ENCODE data around the gene AXL.
"Not testable (repeated sequence)": the region's sequence is repeated elsewhere in the genome, so short reads cannot be mapped to it uniquely, and the experiment has no call there.

The AXL gene

DNA sequence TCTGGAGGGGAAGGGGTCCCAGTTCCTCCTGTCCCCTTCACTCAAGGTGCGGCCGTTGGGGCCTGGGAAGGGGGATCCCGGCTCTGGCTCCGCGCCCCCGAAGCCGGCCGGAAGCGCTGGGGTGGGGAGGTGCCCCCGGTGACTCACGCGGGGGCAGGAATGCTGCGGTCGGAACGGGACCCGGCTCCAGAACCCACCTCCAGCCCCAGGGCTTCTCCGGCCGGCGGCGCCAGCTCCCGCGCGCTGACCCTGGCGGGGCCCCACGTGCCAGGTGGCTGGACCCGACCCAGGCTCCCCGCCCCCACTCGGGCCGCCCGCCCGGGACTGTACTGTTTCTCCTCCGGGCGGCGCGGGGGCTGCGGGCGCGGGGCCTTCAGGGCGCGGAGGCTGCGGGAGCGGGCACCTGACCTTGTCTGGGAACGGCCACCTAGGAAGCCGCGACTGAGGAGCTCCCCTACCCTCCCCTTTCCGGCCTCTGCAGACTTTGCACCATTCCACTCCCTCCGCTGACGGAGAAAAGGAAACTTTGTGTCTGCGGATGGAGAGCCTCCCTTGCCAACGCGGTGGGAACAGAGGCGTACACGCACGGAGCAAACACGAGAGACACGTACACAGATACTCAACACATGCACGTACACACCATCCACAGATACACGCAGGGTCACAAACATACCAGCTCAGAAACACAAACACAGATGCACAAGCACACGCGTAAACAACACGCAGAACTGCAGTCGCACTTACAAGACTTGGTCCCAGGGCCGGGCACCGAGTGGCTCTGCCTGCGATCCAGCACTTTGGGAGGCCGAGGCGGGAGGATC is 7.2 kb downstream of the AXL start:
- peak overlapping the region; percentile 87 for H3K27ac ChIP-seq (ENCODE audit: low read depth, low read length)
- no peaks in the 10 kb centered on the region for H3K27me3 ChIP-seq (ENCODE audit: insufficient read depth, low read length)
- H3K4me1 ChIP-seq (ENCODE audit: insufficient read depth, low read length), result peaks cover 29% of the 10 kb centered on the region
- H3K9me3 ChIP-seq (ENCODE audit: insufficient read depth, low read depth, low read length), result no peaks in the 10 kb centered on the region
- H3K36me3 ChIP-seq (ENCODE audit: insufficient read depth, low read length), result peaks cover 11% of the 10 kb centered on the region; the same call in 1 of the 2 replicates
- H3K4me3 ChIP-seq (ENCODE audit: low read length), result peak overlapping the region; percentile 40
- H3K9ac ChIP-seq (ENCODE audit: low read depth, low read length), result peak overlapping the region; percentile 76
- WGBS, result 14% methylated on average over 67 of the region's 67 CpGs

DNA sequence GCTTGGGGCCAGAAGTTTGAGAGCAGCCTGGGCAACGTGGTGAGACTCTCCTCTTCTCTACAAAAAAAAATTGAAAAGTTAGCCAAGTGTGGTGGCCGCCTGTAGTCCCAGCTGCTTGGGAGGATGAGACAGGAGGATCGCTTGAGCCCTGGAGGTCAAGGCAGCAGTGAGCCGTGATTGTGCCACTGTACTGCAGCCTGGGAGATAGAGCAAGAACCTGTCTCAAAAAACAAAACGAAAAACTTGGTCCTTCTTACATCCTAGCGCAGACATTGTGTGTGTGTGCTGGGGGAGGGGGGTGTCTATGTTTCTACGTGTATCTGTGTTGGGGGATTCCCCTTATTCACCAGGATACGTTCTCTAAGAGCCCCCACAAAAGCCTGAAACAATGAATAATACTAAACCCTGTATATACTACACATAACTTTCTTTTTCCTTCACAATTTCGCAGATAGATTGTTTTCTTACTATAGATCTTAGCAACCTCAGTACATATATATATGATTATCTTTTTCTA is 7.9 kb downstream of the AXL start:
- peak overlapping the region; percentile 76; the same call in 1 of the 2 replicates for H3K9ac ChIP-seq (ENCODE audit: low read depth, low read length)
- peaks cover 29% of the 10 kb centered on the region for H3K4me1 ChIP-seq (ENCODE audit: insufficient read depth, low read length)
- H3K27ac ChIP-seq (ENCODE audit: low read depth, low read length), result peak overlapping the region; percentile 87
- no peaks in the 10 kb centered on the region for H3K9me3 ChIP-seq (ENCODE audit: insufficient read depth, low read depth, low read length)
- 81% methylated on average over 9 of the region's 9 CpGs for WGBS
- H3K27me3 ChIP-seq (ENCODE audit: insufficient read depth, low read length), result no peaks in the 10 kb centered on the region
- peaks cover 9% of the 10 kb centered on the region; the same call in 1 of the 2 replicates for H3K36me3 ChIP-seq (ENCODE audit: insufficient read depth, low read length)
- 0 out of 2 replicates have a peak overlapping the region, but pooled peaks have one; percentile 40 for H3K4me3 ChIP-seq (ENCODE audit: low read length)

DNA sequence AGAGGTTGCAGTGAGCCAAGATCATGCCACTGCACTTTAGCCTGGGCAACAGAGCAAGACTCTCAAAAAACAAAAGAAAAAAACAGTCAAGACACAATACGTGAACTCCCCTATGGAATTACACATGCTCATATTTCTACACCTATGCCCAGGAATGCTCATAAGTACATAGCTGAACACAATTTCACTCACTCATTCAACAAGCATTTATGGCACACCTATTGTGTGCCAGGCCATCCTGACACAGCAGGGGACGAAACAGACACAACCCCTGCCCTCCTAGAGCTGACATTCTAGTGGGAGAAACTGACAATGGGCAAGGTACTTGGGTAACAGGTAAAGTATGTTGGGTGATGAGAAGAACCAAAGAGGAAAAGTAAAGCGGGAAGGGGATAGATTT is 9.5 kb downstream of the AXL start:
- Histone ChIP-seq H3K4me1 (ENCODE audit: insufficient read depth, low read length) (peaks cover 25% of the 10 kb centered on the region), H3K27ac (ENCODE audit: low read depth, low read length) (no peak overlapping the region), H3K36me3 (ENCODE audit: insufficient read depth, low read length) (peaks cover 10% of the 10 kb centered on the region; the same call in 1 of the 2 replicates), H3K4me3 (ENCODE audit: low read length) (no peak overlapping the region), H3K9ac (ENCODE audit: low read depth, low read length) (no peak overlapping the region), H3K27me3 (ENCODE audit: insufficient read depth, low read length) (no peaks in the 10 kb centered on the region), H3K9me3 (ENCODE audit: insufficient read depth, low read depth, low read length) (no peaks in the 10 kb centered on the region)
- 95% methylated on average over 2 of the region's 3 CpGs for WGBS

DNA sequence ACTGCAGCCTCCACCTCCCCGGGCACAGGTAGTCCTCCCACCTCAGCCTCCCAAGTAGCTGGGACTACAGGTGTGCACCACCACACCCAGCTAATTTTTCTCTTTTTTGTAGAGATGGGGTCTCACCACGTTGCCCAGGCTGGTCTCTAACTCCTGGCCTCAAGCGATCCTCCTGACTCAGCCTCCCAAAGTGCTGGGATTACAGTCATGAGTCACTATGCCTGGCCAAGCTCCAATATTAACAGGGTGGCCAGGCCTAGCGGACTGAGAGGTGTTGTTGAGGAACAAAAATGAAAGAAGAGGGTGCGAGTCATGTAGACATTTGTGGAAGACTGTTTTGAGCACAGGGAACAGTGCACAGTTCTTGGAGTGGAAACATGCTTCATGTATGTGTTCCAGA is 10.3 kb downstream of the AXL start:
- not testable (repeated sequence) for H3K27me3 ChIP-seq (ENCODE audit: insufficient read depth, low read length); H3K4me3 ChIP-seq (ENCODE audit: low read length); H3K9ac ChIP-seq (ENCODE audit: low read depth, low read length); H3K9me3 ChIP-seq (ENCODE audit: insufficient read depth, low read depth, low read length); H3K27ac ChIP-seq (ENCODE audit: low read depth, low read length)
- peaks cover 17% of the 10 kb centered on the region for H3K4me1 ChIP-seq (ENCODE audit: insufficient read depth, low read length)
- WGBS, result 92% methylated on average over 5 of the region's 5 CpGs
- H3K36me3 ChIP-seq (ENCODE audit: insufficient read depth, low read length), result peaks cover 16% of the 10 kb centered on the region; the same call in 1 of the 2 replicates

DNA sequence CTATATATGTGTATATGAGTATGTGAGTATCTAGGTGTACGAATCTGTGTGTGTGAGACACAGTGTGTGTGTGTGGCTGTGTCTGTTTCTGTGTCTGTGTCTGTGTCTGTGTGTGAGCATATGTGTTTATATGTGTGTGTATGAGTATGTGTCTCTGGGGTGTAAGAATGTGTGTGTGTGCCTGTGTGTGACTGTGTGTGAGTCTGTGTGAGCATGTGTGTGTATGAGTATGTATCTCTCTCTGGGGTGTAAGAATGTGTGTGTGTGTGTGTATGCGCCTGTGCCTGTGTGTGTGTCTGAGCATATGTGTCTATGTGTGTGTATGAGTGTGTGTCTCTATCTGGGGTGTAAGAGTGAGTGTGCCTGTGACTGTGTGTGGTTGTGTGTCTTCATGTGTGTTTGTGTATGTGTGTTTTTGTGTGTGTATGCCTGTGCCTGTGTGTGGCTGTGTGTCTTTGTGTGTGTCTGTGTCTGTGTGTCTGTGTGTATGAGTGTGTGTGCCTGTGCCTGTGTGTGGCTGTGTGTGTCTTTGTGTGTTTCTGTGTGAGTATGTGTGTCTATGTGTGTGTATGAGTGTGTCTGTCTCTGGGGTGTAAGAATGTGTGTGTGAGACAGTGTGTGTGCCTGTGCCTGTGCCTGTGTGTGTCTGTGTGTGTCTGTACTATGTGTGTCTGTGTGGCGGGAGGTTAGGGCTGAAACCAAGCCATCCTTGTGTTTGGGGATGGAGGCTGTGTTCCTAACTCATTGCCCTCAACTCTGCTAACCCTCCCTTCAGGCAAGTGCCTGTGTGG is 11.2 kb downstream of the AXL start:
- no peak overlapping the region for H3K27ac ChIP-seq (ENCODE audit: low read depth, low read length)
- H3K4me3 ChIP-seq (ENCODE audit: low read length), result no peak overlapping the region
- peaks cover 16% of the 10 kb centered on the region for H3K4me1 ChIP-seq (ENCODE audit: insufficient read depth, low read length)
- peaks cover 19% of the 10 kb centered on the region; the same call in 1 of the 2 replicates for H3K36me3 ChIP-seq (ENCODE audit: insufficient read depth, low read length)
- H3K27me3 ChIP-seq (ENCODE audit: insufficient read depth, low read length), result no peaks in the 10 kb centered on the region
- no peak overlapping the region for H3K9ac ChIP-seq (ENCODE audit: low read depth, low read length)
- H3K9me3 ChIP-seq (ENCODE audit: insufficient read depth, low read depth, low read length), result no peaks in the 10 kb centered on the region
- 91% methylated on average over 3 of the region's 3 CpGs for WGBS

DNA sequence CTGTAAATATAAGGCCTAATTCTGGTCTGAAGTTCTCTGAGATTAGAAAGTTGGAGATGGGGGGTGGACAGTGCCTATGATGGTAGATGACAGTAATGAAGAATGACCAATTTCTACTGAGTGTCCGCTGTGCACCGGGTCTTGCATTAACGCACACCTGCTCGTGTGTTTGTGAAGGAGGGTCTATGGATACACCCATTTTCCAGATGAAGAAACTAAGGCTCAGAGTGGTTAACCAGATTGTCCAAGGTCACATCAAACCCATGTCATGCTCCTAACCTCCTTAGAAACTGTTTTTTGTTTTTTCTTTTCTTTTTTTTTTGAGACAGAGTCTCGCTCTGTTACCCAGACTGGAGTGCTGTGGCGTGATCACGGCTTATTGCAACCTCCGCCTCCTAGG is 13.7 kb downstream of the AXL start:
- Histone ChIP-seq H3K27ac (ENCODE audit: low read depth, low read length) (no peak overlapping the region), H3K9me3 (ENCODE audit: insufficient read depth, low read depth, low read length) (no peaks in the 10 kb centered on the region), H3K36me3 (ENCODE audit: insufficient read depth, low read length) (peaks cover 31% of the 10 kb centered on the region), H3K27me3 (ENCODE audit: insufficient read depth, low read length) (no peaks in the 10 kb centered on the region), H3K9ac (ENCODE audit: low read depth, low read length) (no peak overlapping the region), H3K4me1 (ENCODE audit: insufficient read depth, low read length) (no peaks in the 10 kb centered on the region), H3K4me3 (ENCODE audit: low read length) (no peak overlapping the region)
- WGBS, result 92% methylated on average over 8 of the region's 8 CpGs

DNA sequence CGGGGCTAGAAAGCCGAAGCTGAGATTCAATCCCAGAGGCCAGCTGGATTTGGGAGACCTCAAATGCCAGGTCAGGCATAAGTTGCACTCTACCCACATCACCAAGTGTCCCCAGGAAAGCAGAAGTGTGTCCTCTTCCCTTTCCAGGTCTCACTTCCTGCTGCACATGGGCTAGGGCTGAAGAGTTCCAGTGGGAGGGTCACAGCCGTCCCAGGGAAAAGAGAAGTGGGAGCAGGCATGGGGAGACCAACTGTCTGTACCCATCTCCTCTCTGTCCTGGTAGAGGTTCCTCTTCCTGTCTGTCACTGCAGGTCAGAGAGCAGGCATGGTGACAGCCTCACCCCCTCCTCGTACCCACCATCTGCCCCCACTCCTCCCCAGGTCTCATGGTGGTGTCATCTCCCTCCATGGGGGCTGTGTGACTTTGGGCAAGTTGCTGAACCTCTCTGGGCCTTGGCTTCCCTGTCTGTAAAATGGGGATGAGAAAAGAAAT is 14.8 kb downstream of the AXL start:
- Histone ChIP-seq H3K4me3 (ENCODE audit: low read length) (no peak overlapping the region), H3K9me3 (ENCODE audit: insufficient read depth, low read depth, low read length) (no peaks in the 10 kb centered on the region), H3K4me1 (ENCODE audit: insufficient read depth, low read length) (no peaks in the 10 kb centered on the region), H3K36me3 (ENCODE audit: insufficient read depth, low read length) (peaks cover 37% of the 10 kb centered on the region), H3K27ac (ENCODE audit: low read depth, low read length) (no peak overlapping the region), H3K27me3 (ENCODE audit: insufficient read depth, low read length) (no peaks in the 10 kb centered on the region), H3K9ac (ENCODE audit: low read depth, low read length) (no peak overlapping the region)
- WGBS, result 96% methylated on average over 4 of the region's 4 CpGs

DNA sequence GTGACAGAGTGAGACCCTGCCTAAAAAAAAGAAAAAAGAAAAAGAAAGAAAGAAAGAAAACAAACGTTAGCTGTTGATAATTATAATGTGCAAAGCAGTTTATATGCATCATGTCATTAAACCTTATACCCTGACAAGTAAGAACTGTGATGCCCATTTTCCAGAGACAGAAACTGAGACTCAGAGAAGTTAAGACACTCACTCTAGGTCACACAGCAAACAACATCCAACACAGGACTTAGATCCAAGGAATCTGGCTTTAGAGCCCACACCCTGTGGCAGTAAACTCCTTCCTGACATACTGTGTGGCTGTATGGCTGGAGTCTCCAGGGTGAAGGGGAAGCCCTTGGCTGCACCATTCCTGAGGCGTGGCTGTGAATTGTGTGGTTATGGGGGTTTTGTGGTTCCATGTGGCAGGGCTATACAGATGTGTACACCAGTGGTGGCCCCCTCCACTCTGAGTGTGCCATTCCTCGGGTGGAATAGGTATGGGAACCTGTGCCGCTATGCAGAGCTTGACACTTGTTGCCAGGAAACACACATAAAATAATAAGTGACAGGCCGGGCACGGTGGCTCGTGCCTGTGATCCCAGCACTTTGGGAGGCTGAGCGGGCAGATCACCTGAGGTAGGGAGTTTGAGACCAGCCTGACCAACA is 15.6 kb downstream of the AXL start:
- WGBS, result 95% methylated on average over 7 of the region's 8 CpGs
- Histone ChIP-seq H3K4me1 (ENCODE audit: insufficient read depth, low read length) (no peaks in the 10 kb centered on the region), H3K36me3 (ENCODE audit: insufficient read depth, low read length) (peaks cover 45% of the 10 kb centered on the region)

DNA sequence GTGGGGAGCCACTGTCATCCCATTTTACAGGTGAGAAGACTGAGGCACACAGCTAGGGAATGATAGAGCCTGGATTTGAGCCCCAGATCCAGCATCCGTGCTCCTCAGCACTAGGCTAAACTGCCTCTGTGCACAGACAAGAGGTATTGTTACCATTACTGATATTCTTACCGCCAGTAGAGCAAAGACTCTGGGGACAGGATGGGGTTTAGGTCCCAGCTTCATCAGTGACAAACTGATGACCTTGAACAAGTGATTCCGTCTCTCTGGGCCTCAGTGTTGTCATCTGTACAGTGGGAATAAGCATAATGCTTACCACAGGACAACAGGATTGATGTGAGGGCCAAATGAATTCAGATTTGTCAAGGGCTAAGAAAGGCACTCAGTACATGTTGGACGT is 16.5 kb downstream of the AXL start:
- no peaks in the 10 kb centered on the region for H3K27me3 ChIP-seq (ENCODE audit: insufficient read depth, low read length)
- 94% methylated on average over 3 of the region's 4 CpGs for WGBS
- H3K36me3 ChIP-seq (ENCODE audit: insufficient read depth, low read length), result peaks cover 53% of the 10 kb centered on the region
- no peaks in the 10 kb centered on the region for H3K4me1 ChIP-seq (ENCODE audit: insufficient read depth, low read length)
- no peak overlapping the region for H3K9ac ChIP-seq (ENCODE audit: low read depth, low read length)
- no peak overlapping the region for H3K4me3 ChIP-seq (ENCODE audit: low read length)
- H3K9me3 ChIP-seq (ENCODE audit: insufficient read depth, low read depth, low read length), result no peaks in the 10 kb centered on the region
- H3K27ac ChIP-seq (ENCODE audit: low read depth, low read length), result no peak overlapping the region

More for the DNA sequence above, 15.6 kb downstream of the AXL start:
- H3K9ac ChIP-seq (ENCODE audit: low read depth, low read length), result no peak overlapping the region
- H3K4me3 ChIP-seq (ENCODE audit: low read length), result no peak overlapping the region
- H3K9me3 ChIP-seq (ENCODE audit: insufficient read depth, low read depth, low read length), result no peaks in the 10 kb centered on the region
- H3K27me3 ChIP-seq (ENCODE audit: insufficient read depth, low read length), result no peaks in the 10 kb centered on the region
- H3K27ac ChIP-seq (ENCODE audit: low read depth, low read length), result no peak overlapping the region

DNA sequence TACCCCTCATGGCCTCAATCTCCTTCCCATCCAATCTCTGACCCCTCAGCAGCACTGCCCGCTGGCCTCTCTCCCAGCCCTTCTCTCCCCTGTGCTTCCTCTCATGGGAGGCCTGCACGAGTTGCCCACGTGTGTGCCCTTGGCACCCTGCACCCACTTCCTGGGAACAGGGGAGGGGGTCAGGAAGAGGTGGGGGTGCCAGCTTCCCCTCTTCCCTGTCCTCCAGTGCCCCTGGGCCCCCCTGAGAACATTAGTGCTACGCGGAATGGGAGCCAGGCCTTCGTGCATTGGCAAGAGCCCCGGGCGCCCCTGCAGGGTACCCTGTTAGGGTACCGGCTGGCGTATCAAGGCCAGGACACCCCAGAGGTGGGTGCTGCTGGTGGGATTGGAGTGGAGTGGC is 19.2 kb downstream of the AXL start:
- 95% methylated on average over 10 of the region's 10 CpGs for WGBS
- no peak overlapping the region for H3K4me3 ChIP-seq (ENCODE audit: low read length)
- no peaks in the 10 kb centered on the region for H3K9me3 ChIP-seq (ENCODE audit: insufficient read depth, low read depth, low read length)
- H3K27ac ChIP-seq (ENCODE audit: low read depth, low read length), result no peak overlapping the region
- H3K9ac ChIP-seq (ENCODE audit: low read depth, low read length), result no peak overlapping the region
- peaks cover 68% of the 10 kb centered on the region for H3K36me3 ChIP-seq (ENCODE audit: insufficient read depth, low read length)
- no peaks in the 10 kb centered on the region for H3K27me3 ChIP-seq (ENCODE audit: insufficient read depth, low read length)
- no peaks in the 10 kb centered on the region for H3K4me1 ChIP-seq (ENCODE audit: insufficient read depth, low read length)

Data from HUES64 (cell line).